Stimulated activated CD4-positive, alpha-beta T cell treated with anti-CD3 and anti-CD28 coated beads, TNF-alpha, amount 100 ng/mL, for 4 hours (primary cell): ENCODE data around the gene ACTR3C.

ENCODE experiments used
- DNase-seq, 3 experiments: peaks; one replicate each; pipeline ENCODE4 v3.0.0-alpha.2; 2020; ENCODE audit warnings: low read depth in 3 of 3

The ACTR3C gene

GRCh38 chr7:150322833-150323681, at the start of gene ACTR3C, which contains the start of gene LRRC61:
ACTR3C (minus strand) TSS chr7:150323545; CDS start chr7:150295296, 28,249 bp downstream.
LRRC61 (plus strand) TSS chr7:150323355; CDS start chr7:150336862, 13,507 bp downstream.
- peak; percentile 37 to 49 (median 44) for DNase-seq

- DNase-seq, result no peak
Observed at GRCh38 chr7:150372271-150373048, 49.1 kb upstream of the ACTR3C start.

GRCh38 chr7:150371996-150372270, 48.6 kb upstream of the ACTR3C start:
- no peak for DNase-seq

- DNase-seq, result no peak
Observed at GRCh38 chr7:150371131-150371995, 48.0 kb upstream of the ACTR3C start.

- DNase-seq, result no peak
Observed at GRCh38 chr7:150370612-150371071, 47.3 kb upstream of the ACTR3C start.

- no peak for DNase-seq
Observed at GRCh38 chr7:150369748-150370501, 46.6 kb upstream of the ACTR3C start.

- peak; percentile 60 to 64 (median 64) for DNase-seq
Observed at GRCh38 chr7:150368884-150369747, 45.8 kb upstream of the ACTR3C start.

GRCh38 chr7:150368096-150368883, 44.9 kb upstream of the ACTR3C start, which contains the start of gene REPIN1:
REPIN1 (plus strand) TSS chr7:150368822; CDS start chr7:150369712, 890 bp downstream.
- peak; percentile 58 to 76 (median 63) for DNase-seq

GRCh38 chr7:150367677-150368095, 44.3 kb upstream of the ACTR3C start:
- DNase-seq, result peak in 1 of 3 experiments; percentile 59

- DNase-seq, result no peak
Observed at GRCh38 chr7:150365673-150366398, 42.5 kb upstream of the ACTR3C start.

GRCh38 chr7:150365194-150365593, 41.8 kb upstream of the ACTR3C start:
- DNase-seq, result no peak

GRCh38 chr7:150363872-150364271, 40.5 kb upstream of the ACTR3C start:
- no peak for DNase-seq

- DNase-seq, result no peak
Observed at GRCh38 chr7:150363370-150363769, 40.0 kb upstream of the ACTR3C start.

- DNase-seq, result no peak
Observed at GRCh38 chr7:150361807-150362621, 38.7 kb upstream of the ACTR3C start.

- DNase-seq, result no peak
Observed at GRCh38 chr7:150361402-150361801, 38.1 kb upstream of the ACTR3C start.

- no peak for DNase-seq
Observed at GRCh38 chr7:150360363-150361058, 37.2 kb upstream of the ACTR3C start.
